Glutamatergic neuron (in vitro differentiated cells): ENCODE measurements around the gene CDHR2. TPM values are rescaled to one million over a fixed set of nuclear protein-coding genes. Genes with fewer than 3 reads are reported as not detected.
"Not testable (repeated sequence)": the region's sequence is repeated elsewhere in the genome, so short reads cannot be mapped to it uniquely, and the experiment has no call there.

ENCODE experiments used
- DNase-seq: peaks from one replicate; pipeline ENCODE4 v3.0.0; 2022
- H3K27ac Mint-ChIP-seq: one replicate; pipeline ENCODE4 v1.8.0; 2020; ENCODE audit warnings: mild to moderate bottlenecking, mixed read lengths, inconsistent platforms; ENCODE audit not compliant: unreplicated experiment
- H3K27me3 Mint-ChIP-seq: one replicate; pipeline ENCODE4 v1.8.0; 2020; ENCODE audit warnings: mild to moderate bottlenecking, moderate library complexity, mixed read lengths, inconsistent platforms; ENCODE audit not compliant: unreplicated experiment
- H3K36me3 Mint-ChIP-seq: one replicate; pipeline ENCODE4 v1.8.0; 2020; ENCODE audit warnings: mild to moderate bottlenecking, mixed read lengths, inconsistent platforms; ENCODE audit not compliant: unreplicated experiment
- H3K4me1 Mint-ChIP-seq: one replicate; pipeline ENCODE4 v1.8.0; 2020; ENCODE audit warnings: mild to moderate bottlenecking, low read depth, mixed read lengths, inconsistent platforms; ENCODE audit not compliant: unreplicated experiment
- H3K4me3 Mint-ChIP-seq: one replicate; pipeline ENCODE4 v1.8.0; 2020; ENCODE audit warnings: mild to moderate bottlenecking, mixed read lengths, inconsistent platforms; ENCODE audit not compliant: unreplicated experiment
- H3K9me3 Mint-ChIP-seq: one replicate; pipeline ENCODE4 v1.8.0; 2020; ENCODE audit warnings: mild to moderate bottlenecking, moderate library complexity, mixed read lengths, inconsistent platforms; ENCODE audit not compliant: unreplicated experiment
- total RNA-seq: library from RNA; stranded (reverse); fragmentation: NEBNext Ultra II Directional; extraction: Animal tissue kit (Norgen Biotek cat#: 25700); gene quantifications from one replicate; pipeline ENCODE4 v1.2.1, GENCODE V29; 2021; ENCODE audit not compliant: unreplicated experiment
- TF ChIP-seq, protein P1 (sequence below): fragments of 200-600 bp; sonication (generic); IDR thresholded peaks from one replicate; pipeline ENCODE4 v1.5.0; 2021; ENCODE audit not compliant: partially characterized antibody, unreplicated experiment

The CDHR2 gene
- total RNA-seq, 1 donor from 2014 or later = 0.29 TPM

DNA sequence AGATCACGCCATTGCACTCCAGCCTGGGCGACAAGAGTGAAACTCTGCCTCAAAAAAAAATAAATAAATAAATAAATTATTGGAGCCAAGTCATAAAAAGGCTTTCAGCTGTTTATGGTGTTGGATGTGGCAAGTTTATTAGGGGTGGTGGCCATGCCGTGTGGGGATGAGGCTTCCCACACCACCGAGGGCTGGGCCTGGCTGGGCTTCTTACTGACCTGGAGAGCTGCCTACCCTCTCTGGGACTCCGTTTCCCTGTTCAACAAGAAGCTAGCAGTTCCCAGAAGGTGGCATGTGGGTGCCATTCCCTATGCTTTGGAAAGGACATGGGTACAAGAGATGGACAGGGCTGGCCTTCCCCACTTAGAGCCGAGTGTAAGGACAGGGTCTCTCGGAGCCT is 38.3 kb downstream of the CDHR2 start:
- H3K9me3 Mint-ChIP-seq = peaks cover 10% of the 10 kb centered on the region
- H3K4me3 Mint-ChIP-seq = no peak overlapping the region
- H3K27me3 Mint-ChIP-seq = no peaks in the 10 kb centered on the region
- DNase-seq = no peak
- TF ChIP-seq, protein P1, sequence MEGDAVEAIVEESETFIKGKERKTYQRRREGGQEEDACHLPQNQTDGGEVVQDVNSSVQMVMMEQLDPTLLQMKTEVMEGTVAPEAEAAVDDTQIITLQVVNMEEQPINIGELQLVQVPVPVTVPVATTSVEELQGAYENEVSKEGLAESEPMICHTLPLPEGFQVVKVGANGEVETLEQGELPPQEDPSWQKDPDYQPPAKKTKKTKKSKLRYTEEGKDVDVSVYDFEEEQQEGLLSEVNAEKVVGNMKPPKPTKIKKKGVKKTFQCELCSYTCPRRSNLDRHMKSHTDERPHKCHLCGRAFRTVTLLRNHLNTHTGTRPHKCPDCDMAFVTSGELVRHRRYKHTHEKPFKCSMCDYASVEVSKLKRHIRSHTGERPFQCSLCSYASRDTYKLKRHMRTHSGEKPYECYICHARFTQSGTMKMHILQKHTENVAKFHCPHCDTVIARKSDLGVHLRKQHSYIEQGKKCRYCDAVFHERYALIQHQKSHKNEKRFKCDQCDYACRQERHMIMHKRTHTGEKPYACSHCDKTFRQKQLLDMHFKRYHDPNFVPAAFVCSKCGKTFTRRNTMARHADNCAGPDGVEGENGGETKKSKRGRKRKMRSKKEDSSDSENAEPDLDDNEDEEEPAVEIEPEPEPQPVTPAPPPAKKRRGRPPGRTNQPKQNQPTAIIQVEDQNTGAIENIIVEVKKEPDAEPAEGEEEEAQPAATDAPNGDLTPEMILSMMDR = no peak
- H3K36me3 Mint-ChIP-seq = peaks cover 10% of the 10 kb centered on the region
- H3K4me1 Mint-ChIP-seq = peaks cover 2% of the 10 kb centered on the region
- H3K27ac Mint-ChIP-seq = no peak overlapping the region

DNA sequence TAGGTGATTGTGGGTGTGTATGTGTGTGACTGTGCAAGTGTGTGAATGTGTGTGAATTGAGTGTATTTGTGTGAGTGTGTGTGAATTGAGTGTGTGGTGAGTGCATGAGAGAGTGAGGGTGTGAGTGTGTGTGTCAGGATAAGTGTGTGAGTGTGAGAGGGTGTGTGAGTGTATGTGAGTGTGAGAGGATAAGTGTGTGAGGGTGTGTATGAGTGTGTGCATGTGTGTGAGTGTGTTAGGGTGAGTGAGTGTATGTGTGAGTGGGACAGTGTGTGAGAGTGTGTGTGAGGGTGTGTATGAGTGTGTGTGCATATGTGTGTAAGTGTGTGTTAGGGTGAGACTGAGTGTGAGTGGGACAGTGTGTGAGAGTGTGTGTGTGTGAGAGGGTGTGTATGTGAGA is 39.2 kb downstream of the CDHR2 start:
- Mint-ChIP-seq H3K27ac (peak overlapping the region; percentile 4), H3K4me3 (peak overlapping the region; percentile 12), H3K27me3 (peaks cover 2% of the 10 kb centered on the region), H3K4me1 (peaks cover 2% of the 10 kb centered on the region), H3K36me3 (peaks cover 10% of the 10 kb centered on the region), H3K9me3 (peaks cover 13% of the 10 kb centered on the region)
- TF ChIP-seq, protein P1 = no peak
- DNase-seq = no peak

DNA sequence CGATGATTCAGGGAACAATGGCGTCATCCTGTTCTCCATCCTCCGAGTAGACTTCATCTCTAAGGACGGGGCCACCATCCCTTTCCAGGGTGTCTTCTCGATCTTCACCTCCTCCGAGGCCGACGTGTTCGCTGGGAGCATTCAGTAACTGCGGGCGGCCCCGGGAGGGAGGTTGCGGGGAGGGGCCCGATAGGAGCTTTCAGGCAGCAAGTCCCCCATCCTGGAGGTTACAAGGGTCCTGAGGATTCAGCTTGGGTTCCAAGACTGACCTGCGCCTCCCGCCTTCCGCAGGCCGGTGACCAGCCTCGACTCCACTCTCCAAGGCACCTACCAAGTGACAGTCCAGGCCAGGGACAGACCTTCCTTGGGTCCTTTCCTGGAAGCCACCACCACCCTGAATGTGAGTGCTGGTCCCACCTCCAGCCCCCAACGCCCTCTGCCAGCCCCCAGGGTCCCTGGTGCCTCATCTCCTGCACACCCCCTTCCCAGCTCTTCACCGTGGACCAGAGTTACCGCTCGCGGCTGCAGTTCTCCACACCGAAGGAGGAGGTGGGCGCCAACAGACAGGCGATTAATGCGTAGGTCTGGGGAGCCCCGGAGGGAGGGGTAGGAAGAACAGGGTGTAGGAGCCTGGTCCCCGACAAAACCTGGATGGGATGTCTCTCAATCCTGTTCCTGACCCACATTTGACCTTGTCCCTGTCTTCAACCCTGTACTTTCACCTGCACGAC is 40.1 kb downstream of the CDHR2 start:
- DNase-seq = no peak
- Mint-ChIP-seq H3K27ac (no peak overlapping the region), H3K4me1 (peaks cover 2% of the 10 kb centered on the region), H3K36me3 (peaks cover 10% of the 10 kb centered on the region), H3K27me3 (peaks cover 5% of the 10 kb centered on the region), H3K4me3 (no peak overlapping the region), H3K9me3 (peaks cover 13% of the 10 kb centered on the region)
- TF ChIP-seq, protein P1 = no peak

DNA sequence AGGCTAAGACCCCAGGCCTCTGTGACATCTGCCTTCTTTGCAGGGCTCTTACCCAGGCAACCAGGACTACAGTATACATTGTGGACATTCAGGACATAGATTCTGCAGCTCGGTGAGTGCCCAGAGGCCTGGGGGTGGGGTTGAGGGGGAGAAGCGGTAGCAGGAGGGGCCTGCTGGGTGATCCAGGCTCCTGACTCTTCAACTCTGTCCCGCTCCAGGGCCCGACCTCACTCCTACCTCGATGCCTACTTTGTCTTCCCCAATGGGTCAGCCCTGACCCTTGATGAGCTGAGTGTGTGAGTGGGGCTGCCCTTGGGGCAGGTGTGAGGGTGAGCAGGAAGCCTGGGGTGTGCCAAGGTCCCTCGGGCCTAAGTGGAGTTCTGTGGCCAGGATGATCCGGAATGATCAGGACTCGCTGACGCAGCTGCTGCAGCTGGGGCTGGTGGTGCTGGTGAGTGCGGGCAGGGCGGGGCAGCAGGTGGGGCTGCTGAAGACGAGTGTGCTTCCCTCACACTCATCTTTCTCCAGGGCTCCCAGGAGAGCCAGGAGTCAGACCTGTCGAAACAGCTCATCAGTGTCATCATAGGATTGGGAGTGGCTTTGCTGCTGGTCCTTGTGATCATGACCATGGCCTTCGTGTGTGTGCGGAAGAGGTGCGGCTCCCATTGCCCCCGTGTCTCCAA is 41.0 kb downstream of the CDHR2 start:
- Mint-ChIP-seq H3K4me1 (peaks cover 5% of the 10 kb centered on the region), H3K4me3 (no peak overlapping the region), H3K27me3 (peaks cover 9% of the 10 kb centered on the region), H3K36me3 (peaks cover 14% of the 10 kb centered on the region), H3K27ac (no peak overlapping the region), H3K9me3 (peaks cover 15% of the 10 kb centered on the region)
- TF ChIP-seq, protein P1 = no peak
- no peak for DNase-seq

DNA sequence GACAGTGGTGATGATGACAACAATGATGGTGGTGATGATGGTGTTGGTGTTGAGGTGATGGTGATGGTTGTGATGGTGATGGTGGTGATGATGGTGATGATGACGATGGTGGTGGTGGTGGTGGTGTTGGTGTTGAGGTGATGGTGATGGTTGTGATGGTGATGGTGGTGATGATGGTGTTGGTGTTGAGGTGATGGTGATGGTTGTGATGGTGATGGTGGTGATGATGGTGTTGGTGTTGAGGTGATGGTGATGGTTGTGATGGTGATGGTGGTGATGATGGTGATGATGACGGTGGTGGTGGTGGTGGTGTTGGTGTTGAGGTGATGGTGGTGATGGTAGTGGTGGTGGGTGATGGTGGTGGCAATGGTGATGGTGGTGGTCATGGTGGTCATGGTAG is 42.5 kb downstream of the CDHR2 start:
- peaks cover 15% of the 10 kb centered on the region for H3K9me3 Mint-ChIP-seq
- H3K4me1 Mint-ChIP-seq, H3K27ac Mint-ChIP-seq, H3K4me3 Mint-ChIP-seq, DNase-seq, H3K27me3 Mint-ChIP-seq: not testable (repeated sequence)
- H3K36me3 Mint-ChIP-seq = peaks cover 12% of the 10 kb centered on the region
